ENCODE data around the gene MARCHF3. TPM values are rescaled to one million over a fixed set of nuclear protein-coding genes. Genes with fewer than 3 reads are reported as not detected.

Gene MARCHF3
- total and polyA plus RNA-seq, 2 donors from 2014 or later, result 1.5 to 8.0 TPM

GRCh38 chr5:127076315-127077129 is 46.2 kb upstream of the MARCHF3 start:
- Histone ChIP-seq H3K27me3 (ENCODE audit: control insufficient read depth, insufficient read depth, low read length) (no peaks in the 10 kb centered on the region), H3K27ac (ENCODE audit: low read depth in 2 of 2, low read length in 2 of 2) (no peak overlapping the region), H3K9ac (ENCODE audit: low read length in 3 of 3) (no peak overlapping the region), H3K9me3 (ENCODE audit: control insufficient read depth in 2 of 3, insufficient read depth in 1 of 3, low read length in 3 of 3) (no peaks in the 10 kb centered on the region), H3K36me3 (ENCODE audit: control insufficient read depth in 2 of 3, insufficient read depth in 3 of 3, low read length in 3 of 3) (no peaks in the 10 kb centered on the region), H3K4me3 (ENCODE audit: low read length in 3 of 3) (no peak overlapping the region), H3K4me1 (ENCODE audit: control insufficient read depth in 2 of 3, insufficient read depth in 2 of 3, low read depth in 1 of 3, low read length in 3 of 3) (no peaks in the 10 kb centered on the region)
- TF ChIP-seq, protein P1, sequence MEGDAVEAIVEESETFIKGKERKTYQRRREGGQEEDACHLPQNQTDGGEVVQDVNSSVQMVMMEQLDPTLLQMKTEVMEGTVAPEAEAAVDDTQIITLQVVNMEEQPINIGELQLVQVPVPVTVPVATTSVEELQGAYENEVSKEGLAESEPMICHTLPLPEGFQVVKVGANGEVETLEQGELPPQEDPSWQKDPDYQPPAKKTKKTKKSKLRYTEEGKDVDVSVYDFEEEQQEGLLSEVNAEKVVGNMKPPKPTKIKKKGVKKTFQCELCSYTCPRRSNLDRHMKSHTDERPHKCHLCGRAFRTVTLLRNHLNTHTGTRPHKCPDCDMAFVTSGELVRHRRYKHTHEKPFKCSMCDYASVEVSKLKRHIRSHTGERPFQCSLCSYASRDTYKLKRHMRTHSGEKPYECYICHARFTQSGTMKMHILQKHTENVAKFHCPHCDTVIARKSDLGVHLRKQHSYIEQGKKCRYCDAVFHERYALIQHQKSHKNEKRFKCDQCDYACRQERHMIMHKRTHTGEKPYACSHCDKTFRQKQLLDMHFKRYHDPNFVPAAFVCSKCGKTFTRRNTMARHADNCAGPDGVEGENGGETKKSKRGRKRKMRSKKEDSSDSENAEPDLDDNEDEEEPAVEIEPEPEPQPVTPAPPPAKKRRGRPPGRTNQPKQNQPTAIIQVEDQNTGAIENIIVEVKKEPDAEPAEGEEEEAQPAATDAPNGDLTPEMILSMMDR (IDR thresholded peaks at IDR 0.05; ENCODE audit: borderline replicate concordance, extremely low read depth, insufficient read depth), result no peak
- FAIRE-seq, result no peak
- DNase-seq, result peak in 3 of 5 donors; percentile 14 to 75 (median 66)
- intact Hi-C loops (cut with DNase I), result no loop called here

DNA sequence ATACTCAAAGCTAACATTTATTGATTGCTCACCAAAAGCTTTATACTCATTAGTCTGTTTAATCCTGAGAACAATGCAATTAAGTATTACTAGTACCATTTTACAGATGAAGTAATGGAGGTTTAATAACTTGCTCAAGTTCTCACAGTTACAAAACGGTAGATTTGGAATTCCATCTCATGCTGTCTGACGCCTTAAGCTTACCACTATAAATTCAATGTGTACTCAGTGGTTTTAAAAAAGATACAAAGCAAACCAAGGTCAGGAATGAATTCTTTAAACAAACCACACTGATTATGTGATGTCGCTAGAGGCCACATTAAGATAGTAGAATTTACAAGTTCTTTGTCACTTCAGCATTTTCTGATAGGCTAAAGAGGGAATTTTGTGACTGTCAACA is 44.1 kb upstream of the MARCHF3 start:
- H3K27me3 ChIP-seq (ENCODE audit: control insufficient read depth, insufficient read depth, low read length), result no peaks in the 10 kb centered on the region
- intact Hi-C loops (cut with DNase I), result no loop called here
- no peak for DNase-seq
- no peaks in the 10 kb centered on the region for H3K36me3 ChIP-seq (ENCODE audit: control insufficient read depth in 2 of 3, insufficient read depth in 3 of 3, low read length in 3 of 3)
- FAIRE-seq, result no peak
- no peak overlapping the region for H3K9ac ChIP-seq (ENCODE audit: low read length in 3 of 3)
- TF ChIP-seq, protein P1 (IDR thresholded peaks at IDR 0.05; ENCODE audit: borderline replicate concordance, extremely low read depth, insufficient read depth), result no peak
- no peak overlapping the region for H3K4me3 ChIP-seq (ENCODE audit: low read length in 3 of 3)
- no peak overlapping the region for H3K27ac ChIP-seq (ENCODE audit: low read depth in 2 of 2, low read length in 2 of 2)
- H3K9me3 ChIP-seq (ENCODE audit: control insufficient read depth in 2 of 3, insufficient read depth in 1 of 3, low read length in 3 of 3), result no peaks in the 10 kb centered on the region
- no peaks in the 10 kb centered on the region for H3K4me1 ChIP-seq (ENCODE audit: control insufficient read depth in 2 of 3, insufficient read depth in 2 of 3, low read depth in 1 of 3, low read length in 3 of 3)

DNA sequence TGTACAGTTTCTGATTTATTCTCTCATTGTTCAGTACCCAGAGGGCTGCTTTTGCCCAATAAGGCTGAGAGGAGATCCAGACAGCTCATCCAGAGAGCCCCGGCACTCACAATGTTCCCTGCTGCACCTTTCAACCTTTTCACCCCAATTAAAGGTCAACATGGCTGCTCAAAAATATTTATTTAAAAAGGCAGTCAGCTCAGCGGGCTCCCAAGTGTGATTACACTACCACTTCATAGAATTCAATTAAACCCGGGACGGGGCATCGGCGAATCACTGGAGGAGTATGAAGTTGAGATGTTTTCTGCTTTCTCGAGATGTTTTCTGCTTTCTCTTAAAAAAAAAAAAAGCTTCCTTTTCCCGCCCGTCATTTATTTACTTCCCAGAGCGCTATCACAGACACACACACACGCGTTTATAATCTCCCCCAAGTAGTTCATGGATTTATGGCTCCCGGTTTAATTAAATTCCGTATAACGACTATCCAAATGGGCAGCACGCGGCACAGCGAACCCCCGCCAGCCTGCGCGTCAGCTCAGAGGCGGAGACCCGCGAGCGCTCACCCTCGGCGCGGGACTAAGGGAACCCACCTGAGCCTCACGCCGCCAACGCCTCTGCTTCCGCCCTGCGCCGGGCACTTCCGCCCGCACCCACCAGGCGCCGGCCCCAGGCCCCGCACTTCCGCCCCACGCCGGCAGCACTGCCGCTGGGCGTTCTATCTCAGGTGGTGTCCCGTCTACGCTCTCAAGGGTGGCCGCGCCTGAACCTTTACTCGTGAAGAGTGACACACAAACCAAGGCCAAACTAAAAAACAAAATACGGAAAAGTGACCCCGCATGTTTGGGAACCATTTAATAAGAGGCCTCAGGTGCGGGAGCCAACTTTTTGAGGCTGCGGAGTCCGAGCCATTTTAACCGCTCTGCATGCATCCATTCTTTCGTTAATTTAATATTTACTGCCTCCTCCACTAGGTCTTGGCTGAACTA is 42.8 kb upstream of the MARCHF3 start, which contains the start of gene C5orf63:
Gene C5orf63, minus strand, starts transcription at position 642 of the 986 bp plus-strand sequence. CDS start 14,507 bp downstream, outside the sequence.
- H3K27ac ChIP-seq (ENCODE audit: low read depth in 2 of 2, low read length in 2 of 2), result peak within 1 kb of the TSS; percentile 5 to 23
- H3K27me3 ChIP-seq (ENCODE audit: control insufficient read depth, insufficient read depth, low read length), result no peaks in the 10 kb centered on the region
- no peaks in the 10 kb centered on the region for H3K9me3 ChIP-seq (ENCODE audit: control insufficient read depth in 2 of 3, insufficient read depth in 1 of 3, low read length in 3 of 3)
- peak; percentile 68 to 88 (median 75) for DNase-seq
- no peak for FAIRE-seq
- H3K4me3 ChIP-seq (ENCODE audit: low read length in 3 of 3), result peak within 1 kb of the TSS; percentile 66 to 83 (median 68)
- TF ChIP-seq, protein P1 (IDR thresholded peaks at IDR 0.05; ENCODE audit: borderline replicate concordance, extremely low read depth, insufficient read depth), result no peak
- no peaks in the 10 kb centered on the region for H3K36me3 ChIP-seq (ENCODE audit: control insufficient read depth in 2 of 3, insufficient read depth in 3 of 3, low read length in 3 of 3)
- H3K4me1 ChIP-seq (ENCODE audit: control insufficient read depth in 2 of 3, insufficient read depth in 2 of 3, low read depth in 1 of 3, low read length in 3 of 3), result no peaks in the 10 kb centered on the region
- H3K9ac ChIP-seq (ENCODE audit: low read length in 3 of 3), result peak within 1 kb of the TSS; percentile 22 to 71 (median 35)
- intact Hi-C loops (cut with DNase I), result no loop called here
